ENCODE data around the gene HSPA13.

HSPA13 gene, protein sequence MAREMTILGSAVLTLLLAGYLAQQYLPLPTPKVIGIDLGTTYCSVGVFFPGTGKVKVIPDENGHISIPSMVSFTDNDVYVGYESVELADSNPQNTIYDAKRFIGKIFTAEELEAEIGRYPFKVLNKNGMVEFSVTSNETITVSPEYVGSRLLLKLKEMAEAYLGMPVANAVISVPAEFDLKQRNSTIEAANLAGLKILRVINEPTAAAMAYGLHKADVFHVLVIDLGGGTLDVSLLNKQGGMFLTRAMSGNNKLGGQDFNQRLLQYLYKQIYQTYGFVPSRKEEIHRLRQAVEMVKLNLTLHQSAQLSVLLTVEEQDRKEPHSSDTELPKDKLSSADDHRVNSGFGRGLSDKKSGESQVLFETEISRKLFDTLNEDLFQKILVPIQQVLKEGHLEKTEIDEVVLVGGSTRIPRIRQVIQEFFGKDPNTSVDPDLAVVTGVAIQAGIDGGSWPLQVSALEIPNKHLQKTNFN

GRCh38 chr21:14382835-14383595, at the start of gene HSPA13:
HSPA13 (minus strand) TSS chr21:14383146; CDS start chr21:14383119, 27 bp downstream.
- no peak for TF ChIP-seq CTCF (IDR thresholded peaks at IDR 0.05; ENCODE audit: insufficient read depth, low read depth, low read length, missing control alignments)

GRCh38 chr21:14418920-14419319, 36.0 kb upstream of the HSPA13 start:
- no peak for TF ChIP-seq CTCF (IDR thresholded peaks at IDR 0.05; ENCODE audit: insufficient read depth, low read depth, low read length, missing control alignments)
- H3K4me3 ChIP-seq (ENCODE audit: low read depth, low read length) = no peak overlapping the region
- no peak for DNase-seq (ENCODE audit: low read depth)

More at GRCh38 chr21:14382835-14383595, at the start of gene HSPA13:
- peak; percentile 100 for DNase-seq (ENCODE audit: low read depth)
- peak within 1 kb of the TSS; percentile 90 for H3K4me3 ChIP-seq (ENCODE audit: low read depth, low read length)

GRCh38 chr21:14414932-14415508, 32.1 kb upstream of the HSPA13 start:
- H3K4me3 ChIP-seq (ENCODE audit: low read depth, low read length) = no peak overlapping the region
- TF ChIP-seq CTCF (IDR thresholded peaks at IDR 0.05; ENCODE audit: insufficient read depth, low read depth, low read length, missing control alignments) = no peak
- peak; percentile 1 for DNase-seq (ENCODE audit: low read depth)

DNA sequence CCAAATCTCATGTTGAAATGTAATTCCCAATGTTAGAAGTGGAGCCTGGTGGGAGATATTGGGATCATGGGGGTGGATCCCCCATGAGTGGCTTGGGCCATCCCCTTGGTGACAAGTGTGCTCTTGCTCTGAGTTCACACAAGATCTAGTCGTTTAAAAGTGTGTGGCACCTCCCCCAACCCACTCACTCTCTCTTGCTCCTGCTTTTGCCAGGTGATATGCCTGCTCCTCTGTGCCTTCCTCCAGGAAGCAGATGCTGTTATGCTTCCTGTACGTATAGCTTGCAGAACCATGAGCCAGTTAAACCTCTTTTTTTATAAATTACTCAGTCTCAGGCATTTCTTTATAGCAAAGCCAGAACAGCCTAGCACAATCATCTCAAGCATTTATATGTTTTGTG, 23.0 kb upstream of the HSPA13 start:
- no peak overlapping the region for H3K4me3 ChIP-seq (ENCODE audit: low read depth, low read length)
- TF ChIP-seq CTCF (IDR thresholded peaks at IDR 0.05; ENCODE audit: insufficient read depth, low read depth, low read length, missing control alignments) = no peak

GRCh38 chr21:14405225-14405624, 22.3 kb upstream of the HSPA13 start:
- no peak for TF ChIP-seq CTCF (IDR thresholded peaks at IDR 0.05; ENCODE audit: insufficient read depth, low read depth, low read length, missing control alignments)
- H3K4me3 ChIP-seq (ENCODE audit: low read depth, low read length) = no peak overlapping the region
- no peak for DNase-seq (ENCODE audit: low read depth)

More for the DNA sequence above, 23.0 kb upstream of the HSPA13 start:
- no peak for DNase-seq (ENCODE audit: low read depth)

- H3K4me3 ChIP-seq (ENCODE audit: low read depth, low read length) = no peak overlapping the region
- peak; percentile 56 for TF ChIP-seq CTCF (IDR thresholded peaks at IDR 0.05; ENCODE audit: insufficient read depth, low read depth, low read length, missing control alignments)
- DNase-seq (ENCODE audit: low read depth) = peak; percentile 58
Observed at GRCh38 chr21:14403681-14404318, 20.9 kb upstream of the HSPA13 start.
